HEK293 (cell line): ENCODE results near the gene TOR1A.

Source experiments
- CTCF ChIP-seq: fragments of 450-650 bp; formaldehyde crosslinking; IDR thresholded peaks from 2 replicates; pipeline ENCODE4 v1.5.1; 2016; ENCODE audit warnings: missing biosample characterization, missing genetic modification characterization
- KLF9 ChIP-seq: fragments of 450-650 bp; formaldehyde crosslinking; IDR thresholded peaks from 2 replicates; pipeline ENCODE4 v1.5.1; 2016; ENCODE audit warnings: missing biosample characterization, missing genetic modification characterization, low read depth
- PBX3 ChIP-seq: sonication (generic); formaldehyde crosslinking; IDR thresholded peaks from 2 replicates; pipeline ENCODE4 v1.8.1; 2022; ENCODE audit warnings: mild to moderate bottlenecking, moderate library complexity, missing genetic modification reagents
- SALL2 ChIP-seq: fragments of 450-650 bp; formaldehyde crosslinking; IDR thresholded peaks from 2 replicates; pipeline ENCODE4 v1.5.0; 2017; ENCODE audit warnings: missing biosample characterization, mild to moderate bottlenecking, missing genetic modification characterization, borderline replicate concordance
- SP2 ChIP-seq: fragments of 450-650 bp; formaldehyde crosslinking; IDR thresholded peaks from 2 replicates; pipeline ENCODE4 v1.5.1; 2016; ENCODE audit warnings: missing biosample characterization, missing genetic modification characterization
- ZFHX2 ChIP-seq: fragments of 450-650 bp; formaldehyde crosslinking; conservative IDR thresholded peaks from 2 replicates; pipeline ENCODE4 v1.5.1; 2016; ENCODE audit warnings: missing biosample characterization, missing genetic modification characterization
- ZNF121 ChIP-seq: fragments of 450-650 bp; formaldehyde crosslinking; IDR thresholded peaks from 2 replicates; pipeline ENCODE4 v1.5.1; 2016; ENCODE audit warnings: missing biosample characterization, missing genetic modification characterization
- ZNF140 ChIP-seq: fragments of 450-650 bp; formaldehyde crosslinking; IDR thresholded peaks from 2 replicates; pipeline ENCODE4 v1.5.1; 2016; ENCODE audit warnings: missing biosample characterization, missing genetic modification characterization
- ZNF202 ChIP-seq: fragments of 450-650 bp; formaldehyde crosslinking; IDR thresholded peaks from 2 replicates; pipeline ENCODE4 v1.5.1; 2016; ENCODE audit warnings: missing biosample characterization, missing genetic modification characterization, borderline replicate concordance
- ZNF280C ChIP-seq: fragments of 450-650 bp; formaldehyde crosslinking; IDR thresholded peaks from 2 replicates; pipeline ENCODE4 v1.5.1; 2016; ENCODE audit warnings: missing biosample characterization, missing genetic modification characterization
- ZNF423 ChIP-seq: fragments of 450-650 bp; formaldehyde crosslinking; IDR thresholded peaks from 2 replicates; pipeline ENCODE4 v1.5.1; 2016; ENCODE audit warnings: missing biosample characterization, missing genetic modification characterization
- ZNF645 ChIP-seq: fragments of 450-650 bp; formaldehyde crosslinking; IDR thresholded peaks from 2 replicates; pipeline ENCODE4; 2016; ENCODE audit warnings: missing biosample characterization, missing genetic modification characterization
- ZNF792 ChIP-seq: fragments of 450-650 bp; formaldehyde crosslinking; IDR thresholded peaks from 2 replicates; pipeline ENCODE4 v1.5.1; 2016; ENCODE audit warnings: missing biosample characterization, missing genetic modification characterization

- no peak for TF ChIP-seq ZNF140 (tag by site-specific recombination)
- no peak for TF ChIP-seq SP2 (tag by site-specific recombination)
- no peak for TF ChIP-seq ZFHX2 (tag by site-specific recombination)
- no peak for TF ChIP-seq ZNF792 (tag by site-specific recombination)
- no peak for TF ChIP-seq PBX3 (CRISPR knock-in tag)
- no peak for TF ChIP-seq CTCF
- no peak for TF ChIP-seq SALL2 (tag by site-specific recombination)
- no peak for TF ChIP-seq ZNF423
- TF ChIP-seq ZNF280C: no peak
- TF ChIP-seq ZNF202 (tag by site-specific recombination): no peak
- no peak for TF ChIP-seq ZNF121 (tag by site-specific recombination)
- no peak for TF ChIP-seq ZNF645
- no peak for TF ChIP-seq KLF9 (tag by site-specific recombination)
These were observed 30.7 kb upstream of the TOR1A start for GRCh38 chr9:129854588-129855110.
